SU-DHL-6 (cell line): Measurements from ENCODE around the gene SPACA1.

Experiments used
- H2AFZ ChIP-seq: fragments of 200-600 bp; sonication (generic); 2 replicates; pipeline ENCODE4 v1.6.1; 2014; ENCODE audit warnings: low read depth, mild to moderate bottlenecking, moderate library complexity, mixed read lengths, antibody characterized with exemption, low read length; ENCODE audit not compliant: severe bottlenecking
- H3F3A ChIP-seq: fragments of 200-600 bp; shearing (Covaris generic); 2 replicates; pipeline ENCODE4 v1.6.0; 2016; ENCODE audit warnings: antibody characterized with exemption, mild to moderate bottlenecking; ENCODE audit not compliant: insufficient read depth
- H3K27ac ChIP-seq: fragments of 200-600 bp; sonication (generic); 2 replicates; pipeline ENCODE4 v1.5.1; 2016; ENCODE audit warnings: low read depth, mild to moderate bottlenecking, low read length, moderate library complexity, mixed read lengths
- H3K27me3 ChIP-seq: fragments of 200-600 bp; sonication (generic), shearing (Covaris generic); 2 replicates; pipeline ENCODE4 v1.6.0; 2014; ENCODE audit warnings: mild to moderate bottlenecking, low read length
- H3K36me3 ChIP-seq: fragments of 200-600 bp; sonication (generic); 2 replicates; pipeline ENCODE4 v1.6.1; 2014; ENCODE audit warnings: mild to moderate bottlenecking, low read length, mixed read lengths
- H3K4me2 ChIP-seq: fragments of 300-600, 200-600 bp; shearing (Covaris generic), sonication (generic); 2 replicates; pipeline ENCODE4 v1.6.0; 2014; ENCODE audit warnings: low read length, low read depth, mild to moderate bottlenecking; ENCODE audit not compliant: poor library complexity, severe bottlenecking
- H3K4me3 ChIP-seq: fragments of 200-600 bp; sonication (generic); 2 replicates; pipeline ENCODE4 v1.5.1; 2014; ENCODE audit warnings: antibody characterized with exemption, low read length, mild to moderate bottlenecking, mixed read lengths; ENCODE audit not compliant: insufficient read depth, poor library complexity, severe bottlenecking
- H3K79me2 ChIP-seq: fragments of 200-600 bp; sonication (generic); 2 replicates; pipeline ENCODE4 v1.6.1; 2014; ENCODE audit warnings: mild to moderate bottlenecking, low read length, moderate library complexity; ENCODE audit not compliant: insufficient read depth
- H3K9ac ChIP-seq: fragments of 200-600 bp; sonication (generic); 2 replicates; pipeline ENCODE4 v1.7.0; 2014; ENCODE audit warnings: mild to moderate bottlenecking, low read length
- H3K9me2 ChIP-seq: fragments of 200-600 bp; sonication (generic); replicated peaks from 2 replicates; pipeline ENCODE4 v1.6.1; 2014; ENCODE audit warnings: low read length; ENCODE audit not compliant: insufficient read depth
- H3K9me3 ChIP-seq: fragments of 200-600 bp; sonication (generic); 2 replicates; pipeline ENCODE4 v1.6.1; 2014; ENCODE audit warnings: low read length, mixed read lengths; ENCODE audit not compliant: insufficient read depth
- H4K20me1 ChIP-seq: fragments of 200-600 bp; sonication (generic); 2 replicates; pipeline ENCODE4 v1.6.1; 2014; ENCODE audit warnings: low read depth, mild to moderate bottlenecking, antibody characterized with exemption, low read length, moderate library complexity, mixed read lengths
- EZH2phosphoT487 ChIP-seq: fragments of 200-600 bp; sonication (generic), shearing (Covaris generic); conservative IDR thresholded peaks from 2 replicates; pipeline ENCODE4 v1.6.1; 2018; ENCODE audit warnings: mild to moderate bottlenecking, antibody characterized with exemption, low read length, moderate library complexity, mixed read lengths
- TF ChIP-seq, protein P1 (sequence below): fragments of 200-600 bp; sonication (generic); IDR thresholded peaks from one replicate; pipeline ENCODE4 v1.5.1; 2017; ENCODE audit warnings: antibody characterized with exemption, mild to moderate bottlenecking, low read length, moderate library complexity; ENCODE audit not compliant: insufficient read depth, poor library complexity, severe bottlenecking

SPACA1 gene

DNA sequence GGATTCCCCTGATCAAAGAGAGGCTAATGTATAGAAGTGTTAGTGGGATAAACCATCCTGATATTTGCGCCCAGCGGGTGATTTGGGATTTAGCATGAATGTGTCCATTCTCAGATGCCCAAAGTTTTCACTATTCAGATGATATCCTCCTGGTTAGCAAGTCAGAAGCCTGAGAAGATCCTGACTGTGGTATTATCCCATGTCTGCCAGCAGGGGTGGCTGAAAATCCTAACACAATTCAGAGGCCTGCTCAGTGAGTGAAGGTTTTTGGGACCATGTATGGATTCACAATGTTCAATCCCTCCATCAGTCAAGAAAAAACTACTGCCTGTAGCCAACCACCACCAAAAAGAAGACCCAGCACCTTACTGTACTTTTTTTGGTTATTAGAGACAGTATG is 34.1 kb upstream of the SPACA1 start:
- Histone ChIP-seq H4K20me1 (no peaks in the 10 kb centered on the region), H3K79me2 (no peaks in the 10 kb centered on the region), H3K27ac (no peak overlapping the region), H3K9me2 (no peaks in the 10 kb centered on the region), H3K27me3 (no peaks in the 10 kb centered on the region), H3K9ac (no peak overlapping the region), H3K36me3 (no peaks in the 10 kb centered on the region), H3K4me2 (peak overlapping the region; percentile 32), H3F3A (no peaks in the 10 kb centered on the region), H3K4me3 (no peak overlapping the region), H3K9me3 (no peaks in the 10 kb centered on the region), H2AFZ (peak overlapping the region; percentile 79)
- TF ChIP-seq, protein P1, sequence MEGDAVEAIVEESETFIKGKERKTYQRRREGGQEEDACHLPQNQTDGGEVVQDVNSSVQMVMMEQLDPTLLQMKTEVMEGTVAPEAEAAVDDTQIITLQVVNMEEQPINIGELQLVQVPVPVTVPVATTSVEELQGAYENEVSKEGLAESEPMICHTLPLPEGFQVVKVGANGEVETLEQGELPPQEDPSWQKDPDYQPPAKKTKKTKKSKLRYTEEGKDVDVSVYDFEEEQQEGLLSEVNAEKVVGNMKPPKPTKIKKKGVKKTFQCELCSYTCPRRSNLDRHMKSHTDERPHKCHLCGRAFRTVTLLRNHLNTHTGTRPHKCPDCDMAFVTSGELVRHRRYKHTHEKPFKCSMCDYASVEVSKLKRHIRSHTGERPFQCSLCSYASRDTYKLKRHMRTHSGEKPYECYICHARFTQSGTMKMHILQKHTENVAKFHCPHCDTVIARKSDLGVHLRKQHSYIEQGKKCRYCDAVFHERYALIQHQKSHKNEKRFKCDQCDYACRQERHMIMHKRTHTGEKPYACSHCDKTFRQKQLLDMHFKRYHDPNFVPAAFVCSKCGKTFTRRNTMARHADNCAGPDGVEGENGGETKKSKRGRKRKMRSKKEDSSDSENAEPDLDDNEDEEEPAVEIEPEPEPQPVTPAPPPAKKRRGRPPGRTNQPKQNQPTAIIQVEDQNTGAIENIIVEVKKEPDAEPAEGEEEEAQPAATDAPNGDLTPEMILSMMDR: no peak
- no peak for TF ChIP-seq EZH2phosphoT487

DNA sequence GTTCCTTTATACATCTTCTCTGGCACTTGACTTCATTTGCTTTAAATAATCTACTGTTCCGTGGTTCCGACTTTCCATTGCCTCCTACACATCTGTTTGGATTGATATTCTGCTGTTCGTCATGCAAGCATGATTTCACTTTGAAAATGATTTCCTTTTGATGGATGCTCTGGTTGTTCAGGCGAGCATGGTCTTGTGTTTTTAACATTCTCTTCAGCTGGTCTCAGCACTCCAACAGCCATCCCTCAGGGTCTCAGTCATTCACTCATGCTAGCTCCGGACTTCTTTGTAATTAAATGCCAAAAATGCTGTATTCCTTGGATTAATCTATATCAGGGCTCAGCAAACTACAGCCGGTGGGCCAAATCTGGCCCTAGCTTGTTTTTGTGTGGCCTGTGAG is 27.2 kb upstream of the SPACA1 start:
- H4K20me1 ChIP-seq: no peaks in the 10 kb centered on the region
- H3K4me3 ChIP-seq: no peak overlapping the region
- no peaks in the 10 kb centered on the region for H3K36me3 ChIP-seq
- H3K27me3 ChIP-seq: no peaks in the 10 kb centered on the region
- H3K9me3 ChIP-seq: no peaks in the 10 kb centered on the region
- TF ChIP-seq, protein P1: no peak
- no peak for TF ChIP-seq EZH2phosphoT487
- H3K27ac ChIP-seq: no peak overlapping the region
- H3K9me2 ChIP-seq: no peaks in the 10 kb centered on the region
- no peak overlapping the region for H2AFZ ChIP-seq
- no peaks in the 10 kb centered on the region for H3F3A ChIP-seq
- H3K4me2 ChIP-seq: no peak overlapping the region
- H3K79me2 ChIP-seq: no peaks in the 10 kb centered on the region
- no peak overlapping the region for H3K9ac ChIP-seq

DNA sequence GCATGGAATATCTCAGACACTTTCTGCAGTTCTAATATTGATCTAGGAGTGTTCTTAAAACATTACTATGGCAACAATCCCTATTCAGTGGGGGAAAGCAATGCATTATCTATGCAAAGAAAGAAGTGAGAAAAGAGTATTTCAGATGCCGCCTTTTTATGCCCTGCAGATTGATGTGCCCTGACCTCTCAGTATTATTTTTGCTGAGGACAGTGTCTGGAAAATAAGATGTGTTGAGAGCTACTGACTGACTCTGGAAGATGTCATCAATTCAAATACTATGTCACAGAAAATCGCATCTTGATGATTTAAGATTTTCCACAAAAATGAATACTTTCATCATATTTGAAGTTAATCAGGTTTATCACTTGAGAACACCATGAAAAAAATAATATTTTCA is 22.9 kb upstream of the SPACA1 start:
- H3K4me3 ChIP-seq: no peak overlapping the region
- H3K4me2 ChIP-seq: no peak overlapping the region
- TF ChIP-seq, protein P1: no peak
- TF ChIP-seq EZH2phosphoT487: no peak
- no peaks in the 10 kb centered on the region for H4K20me1 ChIP-seq
- no peaks in the 10 kb centered on the region for H3F3A ChIP-seq
- no peaks in the 10 kb centered on the region for H3K36me3 ChIP-seq
- no peaks in the 10 kb centered on the region for H3K9me2 ChIP-seq
- H3K27me3 ChIP-seq: no peaks in the 10 kb centered on the region
- H3K9me3 ChIP-seq: peaks cover 12% of the 10 kb centered on the region; the same call in 1 of the 2 replicates
- H2AFZ ChIP-seq: no peak overlapping the region
- H3K27ac ChIP-seq: no peak overlapping the region
- H3K9ac ChIP-seq: no peak overlapping the region
- no peaks in the 10 kb centered on the region for H3K79me2 ChIP-seq

DNA sequence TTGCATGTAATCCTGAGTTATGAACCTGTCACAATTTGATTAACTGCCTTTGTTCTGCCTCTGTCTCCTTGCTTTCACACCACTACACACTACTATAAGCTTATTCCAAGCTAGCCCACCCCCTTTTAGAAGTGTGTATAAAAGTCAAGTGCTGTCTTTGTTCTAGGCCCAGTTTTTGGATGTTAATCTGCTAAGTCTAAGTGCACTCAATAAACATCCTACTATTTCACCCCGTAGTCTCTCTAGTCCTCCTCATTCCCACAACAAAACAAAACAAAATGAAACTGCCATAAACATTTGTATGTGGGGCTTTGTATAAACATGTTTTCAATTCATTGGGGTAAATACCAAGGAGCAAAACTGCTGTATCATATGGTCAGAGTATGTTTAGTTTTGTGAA is 16.1 kb upstream of the SPACA1 start:
- no peaks in the 10 kb centered on the region for H3K9me2 ChIP-seq
- no peaks in the 10 kb centered on the region for H3F3A ChIP-seq
- H3K4me2 ChIP-seq: no peak overlapping the region
- TF ChIP-seq, protein P1: no peak
- TF ChIP-seq EZH2phosphoT487: no peak
- H3K36me3 ChIP-seq: no peaks in the 10 kb centered on the region
- no peak overlapping the region for H3K9ac ChIP-seq
- H3K27ac ChIP-seq: no peak overlapping the region
- no peak overlapping the region for H2AFZ ChIP-seq
- no peaks in the 10 kb centered on the region for H3K27me3 ChIP-seq
- H3K9me3 ChIP-seq: peaks cover 37% of the 10 kb centered on the region; the same call in 1 of the 2 replicates
- no peaks in the 10 kb centered on the region for H4K20me1 ChIP-seq
- no peak overlapping the region for H3K4me3 ChIP-seq
- H3K79me2 ChIP-seq: no peaks in the 10 kb centered on the region
